ENCODE data around the gene BIN2.

DNA sequence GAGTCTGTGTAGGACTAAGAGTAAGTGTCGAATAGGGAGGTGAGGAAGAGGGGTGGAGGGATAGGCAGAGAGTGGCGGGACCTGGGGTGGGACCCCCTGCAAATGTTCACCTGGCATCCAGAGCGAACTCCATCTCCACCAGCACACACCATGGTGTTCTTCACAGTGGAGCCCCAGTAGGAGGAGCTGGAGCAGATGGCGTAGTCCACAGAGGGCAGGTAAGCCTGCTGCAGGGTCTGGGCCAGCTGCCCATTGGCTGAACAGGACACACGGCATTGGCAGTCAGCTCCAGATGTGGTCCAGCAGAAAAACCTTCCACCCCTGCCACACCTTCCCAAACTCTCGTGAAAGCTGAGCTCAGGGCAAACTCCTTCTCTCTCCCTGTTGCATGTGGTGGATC, 15.8 kb upstream of the BIN2 start:
- TF ChIP-seq, protein P1, sequence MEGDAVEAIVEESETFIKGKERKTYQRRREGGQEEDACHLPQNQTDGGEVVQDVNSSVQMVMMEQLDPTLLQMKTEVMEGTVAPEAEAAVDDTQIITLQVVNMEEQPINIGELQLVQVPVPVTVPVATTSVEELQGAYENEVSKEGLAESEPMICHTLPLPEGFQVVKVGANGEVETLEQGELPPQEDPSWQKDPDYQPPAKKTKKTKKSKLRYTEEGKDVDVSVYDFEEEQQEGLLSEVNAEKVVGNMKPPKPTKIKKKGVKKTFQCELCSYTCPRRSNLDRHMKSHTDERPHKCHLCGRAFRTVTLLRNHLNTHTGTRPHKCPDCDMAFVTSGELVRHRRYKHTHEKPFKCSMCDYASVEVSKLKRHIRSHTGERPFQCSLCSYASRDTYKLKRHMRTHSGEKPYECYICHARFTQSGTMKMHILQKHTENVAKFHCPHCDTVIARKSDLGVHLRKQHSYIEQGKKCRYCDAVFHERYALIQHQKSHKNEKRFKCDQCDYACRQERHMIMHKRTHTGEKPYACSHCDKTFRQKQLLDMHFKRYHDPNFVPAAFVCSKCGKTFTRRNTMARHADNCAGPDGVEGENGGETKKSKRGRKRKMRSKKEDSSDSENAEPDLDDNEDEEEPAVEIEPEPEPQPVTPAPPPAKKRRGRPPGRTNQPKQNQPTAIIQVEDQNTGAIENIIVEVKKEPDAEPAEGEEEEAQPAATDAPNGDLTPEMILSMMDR (IDR thresholded peaks at IDR 0.05) = no peak
- TF ChIP-seq POLR2A (IDR thresholded peaks at IDR 0.05) = no peak
- no peak for TF ChIP-seq POLR2AphosphoS5 (IDR thresholded peaks at IDR 0.05)
